ENCODE measurements around the gene LYPD8. TPM values are rescaled to one million over a fixed set of nuclear protein-coding genes. Genes with fewer than 3 reads are reported as not detected.

The LYPD8 gene
- total RNA-seq, 4 donors from 2014 or later: 1.7 TPM; not detected in 3

DNA sequence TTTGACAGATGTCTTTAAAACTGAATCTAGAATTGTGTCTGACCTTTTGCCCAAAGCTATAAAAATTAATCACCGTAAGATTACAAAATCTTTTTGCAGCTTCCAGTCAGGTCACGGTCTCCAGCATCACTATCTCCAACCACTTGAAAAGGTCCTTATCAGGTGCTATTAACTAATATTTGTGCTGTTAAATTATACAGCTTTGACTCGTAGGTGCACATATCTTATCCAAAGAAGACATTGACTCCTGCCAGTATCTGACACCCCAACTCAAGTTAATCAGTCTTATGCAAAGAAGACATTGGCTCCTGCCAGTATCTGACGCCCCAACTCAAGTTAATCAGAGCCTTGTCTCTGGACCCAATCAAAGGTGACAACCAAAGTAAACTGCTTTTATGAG is 19.9 kb upstream of the LYPD8 start:
- intact Hi-C loops (cut with DNase I; ENCODE audit: low total_unique reads) (no loop called here), in situ Hi-C loops (cut with MboI; ENCODE audit: low sequenced_read_pairs in 4 of 4) (no loop called here)
- Histone ChIP-seq H3K27ac (no peak overlapping the region), H3K36me3 (no peaks in the 10 kb centered on the region), H3K27me3 (no peaks in the 10 kb centered on the region), H3K4me3 (no peak overlapping the region), H3K4me1 (no peaks in the 10 kb centered on the region), H3K9me3 (no peaks in the 10 kb centered on the region)
- ATAC-seq (no peak), DNase-seq (no peak)
- TF ChIP-seq, protein P1, sequence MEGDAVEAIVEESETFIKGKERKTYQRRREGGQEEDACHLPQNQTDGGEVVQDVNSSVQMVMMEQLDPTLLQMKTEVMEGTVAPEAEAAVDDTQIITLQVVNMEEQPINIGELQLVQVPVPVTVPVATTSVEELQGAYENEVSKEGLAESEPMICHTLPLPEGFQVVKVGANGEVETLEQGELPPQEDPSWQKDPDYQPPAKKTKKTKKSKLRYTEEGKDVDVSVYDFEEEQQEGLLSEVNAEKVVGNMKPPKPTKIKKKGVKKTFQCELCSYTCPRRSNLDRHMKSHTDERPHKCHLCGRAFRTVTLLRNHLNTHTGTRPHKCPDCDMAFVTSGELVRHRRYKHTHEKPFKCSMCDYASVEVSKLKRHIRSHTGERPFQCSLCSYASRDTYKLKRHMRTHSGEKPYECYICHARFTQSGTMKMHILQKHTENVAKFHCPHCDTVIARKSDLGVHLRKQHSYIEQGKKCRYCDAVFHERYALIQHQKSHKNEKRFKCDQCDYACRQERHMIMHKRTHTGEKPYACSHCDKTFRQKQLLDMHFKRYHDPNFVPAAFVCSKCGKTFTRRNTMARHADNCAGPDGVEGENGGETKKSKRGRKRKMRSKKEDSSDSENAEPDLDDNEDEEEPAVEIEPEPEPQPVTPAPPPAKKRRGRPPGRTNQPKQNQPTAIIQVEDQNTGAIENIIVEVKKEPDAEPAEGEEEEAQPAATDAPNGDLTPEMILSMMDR (IDR thresholded peaks at IDR 0.05 in 4 of 5, conservative IDR thresholded peaks at IDR 0.05 in 1 of 5): no peak
- TF ChIP-seq POLR2A (IDR thresholded peaks at IDR 0.05): no peak

DNA sequence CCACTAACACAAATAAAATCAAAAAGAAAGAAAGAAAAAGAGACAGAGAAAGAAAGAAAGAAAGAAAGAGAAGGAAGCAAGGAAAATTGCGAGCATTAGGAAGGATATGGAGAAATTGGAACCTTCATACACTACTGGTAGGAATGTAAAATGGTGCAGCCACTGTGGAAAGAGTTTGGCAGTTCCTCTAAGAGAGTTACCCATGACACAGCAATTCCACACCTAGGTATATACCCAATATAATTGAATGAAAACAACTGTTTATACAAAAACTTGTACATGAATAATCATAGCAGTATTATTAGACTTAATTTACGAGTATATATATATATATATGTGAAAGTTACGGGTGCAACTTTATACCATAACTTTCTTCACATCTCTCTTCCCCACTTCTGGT is 4.1 kb upstream of the LYPD8 start:
- no peaks in the 10 kb centered on the region for H3K9me3 ChIP-seq
- H3K4me3 ChIP-seq: no peak overlapping the region
- intact Hi-C loops (cut with DNase I; ENCODE audit: low total_unique reads) (no loop called here), in situ Hi-C loops (cut with MboI; ENCODE audit: low sequenced_read_pairs in 4 of 4) (no loop called here)
- H3K36me3 ChIP-seq: no peaks in the 10 kb centered on the region
- no peaks in the 10 kb centered on the region for H3K27me3 ChIP-seq
- TF ChIP-seq, protein P1 (IDR thresholded peaks at IDR 0.05 in 4 of 5, conservative IDR thresholded peaks at IDR 0.05 in 1 of 5): no peak
- no peak for TF ChIP-seq POLR2A (IDR thresholded peaks at IDR 0.05)
- H3K27ac ChIP-seq: no peak overlapping the region
- no peak for ATAC-seq
- H3K4me1 ChIP-seq: no peaks in the 10 kb centered on the region
- DNase-seq: no peak

DNA sequence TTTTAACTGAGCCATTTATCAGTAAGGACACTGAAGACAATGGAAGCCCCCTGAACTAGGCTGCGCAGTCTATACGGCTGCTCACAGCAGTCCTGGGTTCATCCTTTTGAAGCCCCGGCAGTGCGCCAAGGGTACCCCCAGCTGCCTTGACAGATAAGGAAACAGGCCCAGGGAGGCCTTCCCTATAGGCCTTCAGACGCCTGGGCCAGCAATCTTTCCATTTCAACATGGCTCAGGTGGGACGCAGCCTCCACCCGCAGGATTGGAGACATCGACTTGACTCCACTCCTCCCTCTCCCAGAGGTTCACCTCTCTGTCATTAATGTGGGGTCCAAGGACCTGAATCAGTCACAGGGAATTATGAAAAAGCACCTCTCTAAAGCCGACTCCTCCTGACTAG is 2.8 kb upstream of the LYPD8 start:
- no peaks in the 10 kb centered on the region for H3K4me1 ChIP-seq
- H3K36me3 ChIP-seq: no peaks in the 10 kb centered on the region
- ATAC-seq (no peak), DNase-seq (no peak)
- in situ Hi-C loops (cut with MboI; ENCODE audit: low sequenced_read_pairs in 4 of 4): no loop called here
- no peaks in the 10 kb centered on the region for H3K9me3 ChIP-seq
- no peak overlapping the region for H3K27ac ChIP-seq
- TF ChIP-seq POLR2A (IDR thresholded peaks at IDR 0.05): no peak
- TF ChIP-seq, protein P1 (IDR thresholded peaks at IDR 0.05 in 4 of 5, conservative IDR thresholded peaks at IDR 0.05 in 1 of 5): no peak
- intact Hi-C loops (cut with DNase I; ENCODE audit: low total_unique reads): no loop called here
- H3K27me3 ChIP-seq: no peaks in the 10 kb centered on the region
- H3K4me3 ChIP-seq: no peak overlapping the region

DNA sequence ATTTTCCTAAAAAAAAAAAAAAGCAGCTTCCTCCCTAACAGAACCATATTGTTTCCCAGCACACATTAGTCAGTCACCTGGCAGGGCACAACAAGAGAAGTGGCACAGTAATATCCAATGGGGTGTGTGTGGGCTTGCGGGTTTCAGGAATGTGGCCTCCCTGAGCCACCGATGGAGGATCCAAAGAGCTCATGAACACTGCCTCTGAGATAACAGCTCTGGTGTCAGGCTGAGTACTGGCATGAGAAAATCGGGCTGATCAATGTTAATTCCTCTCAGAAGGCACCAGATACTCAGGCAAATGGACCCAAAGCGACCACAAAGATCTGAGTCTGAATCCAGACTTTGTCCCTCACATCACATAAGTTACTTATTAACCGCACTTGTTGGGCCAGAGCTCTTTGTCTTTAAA is 2.2 kb upstream of the LYPD8 start:
- Histone ChIP-seq H3K36me3 (no peaks in the 10 kb centered on the region), H3K4me3 (no peak overlapping the region), H3K4me1 (no peaks in the 10 kb centered on the region), H3K9me3 (no peaks in the 10 kb centered on the region), H3K27me3 (no peaks in the 10 kb centered on the region), H3K27ac (no peak overlapping the region)
- ATAC-seq: no peak
- intact Hi-C loops (cut with DNase I; ENCODE audit: low total_unique reads): no loop called here
- in situ Hi-C loops (cut with MboI; ENCODE audit: low sequenced_read_pairs in 4 of 4): no loop called here
- TF ChIP-seq, protein P1 (IDR thresholded peaks at IDR 0.05 in 4 of 5, conservative IDR thresholded peaks at IDR 0.05 in 1 of 5): no peak
- TF ChIP-seq POLR2A (IDR thresholded peaks at IDR 0.05): no peak
- no peak for DNase-seq

DNA sequence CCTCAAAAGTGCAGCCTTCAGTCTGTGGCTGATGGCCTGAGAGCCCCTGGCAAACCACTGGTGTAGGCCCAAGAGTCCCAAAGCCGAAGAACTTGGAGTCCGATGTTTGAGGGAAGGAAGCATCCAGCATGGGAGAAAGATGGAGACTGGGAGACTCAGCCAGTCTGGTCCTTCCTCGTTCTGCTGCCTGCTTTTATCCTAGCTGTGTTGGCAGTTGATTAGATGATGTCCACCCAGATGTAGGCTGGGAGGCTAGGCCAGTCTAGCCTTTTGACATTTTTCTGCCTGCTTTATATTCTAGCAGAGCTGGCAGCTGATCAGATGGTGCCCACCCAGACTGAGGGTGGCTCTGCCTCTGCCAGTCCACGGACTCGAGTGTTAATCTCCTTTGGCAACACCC is 1.1 kb upstream of the LYPD8 start:
- Histone ChIP-seq H3K27ac (no peak overlapping the region), H3K4me3 (no peak overlapping the region), H3K27me3 (no peaks in the 10 kb centered on the region), H3K36me3 (no peaks in the 10 kb centered on the region), H3K9me3 (no peaks in the 10 kb centered on the region), H3K4me1 (no peaks in the 10 kb centered on the region)
- TF ChIP-seq POLR2A (IDR thresholded peaks at IDR 0.05): no peak
- TF ChIP-seq, protein P1 (IDR thresholded peaks at IDR 0.05 in 4 of 5, conservative IDR thresholded peaks at IDR 0.05 in 1 of 5): no peak
- ATAC-seq (no peak), DNase-seq (no peak)
- in situ Hi-C loops (cut with MboI; ENCODE audit: low sequenced_read_pairs in 4 of 4) (no loop called here), intact Hi-C loops (cut with DNase I; ENCODE audit: low total_unique reads) (no loop called here)
